NCI-H2227 (cell line): ENCODE measurements around the gene MDFI.

Experiments used
- DNase-seq: peaks from one replicate; lab custom pipeline; 2025; ENCODE audit not compliant: unreplicated experiment; lab: John Stamatoyannopoulos, UW

Gene MDFI

GRCh38 chr6:41702771-41703494 lies 64.7 kb downstream of the MDFI start:
- no peak for DNase-seq
